Activated T-cell treated with anti-CD3 and anti-CD28 coated beads for 1 hour (primary cell): Measurements from ENCODE around the gene AP1G1.

Source experiments
- DNase-seq: peaks from one replicate; pipeline ENCODE4 v3.0.0-alpha.2; 2020; ENCODE audit warnings: low read depth

The AP1G1 gene

GRCh38 chr16:71754108-71754507, 54.5 kb downstream of the AP1G1 start:
- no peak for DNase-seq

- no peak for DNase-seq
Measured at GRCh38 chr16:71748226-71748625, 60.4 kb downstream of the AP1G1 start.

- no peak for DNase-seq
Measured at GRCh38 chr16:71746442-71747046, 62.1 kb downstream of the AP1G1 start.

- no peak for DNase-seq
Measured at GRCh38 chr16:71738855-71739254, 69.8 kb downstream of the AP1G1 start.

- DNase-seq, result no peak
Measured at GRCh38 chr16:71737501-71737900, 71.1 kb downstream of the AP1G1 start.

- DNase-seq, result no peak
Measured at GRCh38 chr16:71734511-71734910, 74.1 kb downstream of the AP1G1 start.

- no peak for DNase-seq
Measured at GRCh38 chr16:71732587-71732986, 76.0 kb downstream of the AP1G1 start.

DNA sequence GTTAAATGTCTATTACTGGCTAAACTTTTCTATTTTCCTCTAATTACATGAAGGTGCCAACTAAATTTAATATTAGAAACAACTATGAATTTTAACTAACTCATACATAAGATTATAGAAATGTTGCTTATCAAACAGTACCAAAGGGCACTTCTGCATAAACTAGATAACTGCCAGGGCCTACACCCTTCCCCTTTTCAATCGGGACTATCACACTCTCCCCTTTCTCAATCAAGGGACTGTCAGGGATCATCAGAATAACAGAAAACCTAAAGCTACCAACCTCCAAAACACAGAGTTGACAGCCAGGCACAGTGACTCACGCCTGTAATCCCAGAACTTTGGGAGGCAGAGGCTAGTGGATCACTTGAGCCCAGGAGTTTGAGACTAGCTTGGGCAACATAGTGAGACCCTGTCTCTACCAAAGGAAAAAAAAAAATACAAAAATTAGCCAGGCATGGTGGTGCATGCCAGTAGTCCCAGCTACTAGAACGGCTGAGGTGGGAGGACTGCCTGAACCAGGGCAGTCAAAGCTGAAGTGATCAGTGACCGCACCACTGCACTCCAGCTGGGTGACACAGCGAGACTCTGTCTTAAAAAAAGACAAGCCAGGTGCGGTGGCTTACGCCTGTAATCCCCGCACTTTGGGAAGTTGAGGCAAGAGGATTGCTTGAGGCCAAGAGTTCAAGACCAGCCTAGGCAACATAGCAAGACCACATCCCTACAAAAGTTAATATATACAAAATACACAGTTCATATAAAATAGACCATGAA, 80.9 kb downstream of the AP1G1 start:
- no peak for DNase-seq

- DNase-seq, result no peak
Measured at GRCh38 chr16:71726476-71727315, 81.9 kb downstream of the AP1G1 start.

GRCh38 chr16:71724320-71724751, 84.3 kb downstream of the AP1G1 start, which contains the start of gene PHLPP2:
PHLPP2 (minus strand) TSS chr16:71724701; CDS start chr16:71714795, 9,906 bp downstream.
- DNase-seq, result no peak

GRCh38 chr16:71723537-71724319, 84.9 kb downstream of the AP1G1 start:
- peak; percentile 68 for DNase-seq

DNA sequence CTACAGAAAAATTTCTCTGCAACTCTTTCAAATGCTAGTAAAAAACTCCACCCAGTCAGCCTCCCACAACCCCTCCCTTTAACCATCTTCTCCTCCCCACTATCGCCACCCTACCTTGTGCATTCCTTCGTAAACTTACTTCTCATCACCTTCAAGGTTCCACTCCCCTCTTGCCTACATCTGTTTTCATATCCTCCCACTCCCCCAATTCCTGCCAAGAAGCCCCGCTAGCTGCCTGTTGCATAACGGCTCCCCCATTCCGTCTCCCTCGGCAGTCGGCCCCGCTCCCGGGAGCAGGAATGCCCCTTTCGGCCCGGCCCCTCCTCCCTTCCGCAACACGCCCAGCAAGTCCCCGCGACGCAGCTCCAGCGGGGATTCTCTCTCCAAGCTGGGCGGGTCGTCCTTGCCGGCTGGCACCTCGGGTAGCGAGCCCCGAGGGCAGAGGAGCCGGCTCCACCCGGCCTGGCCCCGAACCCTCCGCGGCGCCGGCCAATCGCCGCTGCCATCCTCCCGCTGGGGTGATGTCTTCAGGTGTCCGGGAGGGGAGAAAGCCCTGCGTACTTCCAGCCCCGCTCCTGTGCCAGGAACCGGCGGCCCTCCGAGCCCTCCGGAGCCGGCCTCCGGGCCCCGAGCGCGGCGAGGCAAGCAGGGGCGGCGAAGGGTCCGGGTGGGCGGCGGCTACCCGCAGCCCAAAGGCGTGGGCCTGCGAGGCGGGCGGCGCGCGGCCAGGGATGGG, 85.7 kb downstream of the AP1G1 start:
- DNase-seq, result peak; percentile 26

DNA sequence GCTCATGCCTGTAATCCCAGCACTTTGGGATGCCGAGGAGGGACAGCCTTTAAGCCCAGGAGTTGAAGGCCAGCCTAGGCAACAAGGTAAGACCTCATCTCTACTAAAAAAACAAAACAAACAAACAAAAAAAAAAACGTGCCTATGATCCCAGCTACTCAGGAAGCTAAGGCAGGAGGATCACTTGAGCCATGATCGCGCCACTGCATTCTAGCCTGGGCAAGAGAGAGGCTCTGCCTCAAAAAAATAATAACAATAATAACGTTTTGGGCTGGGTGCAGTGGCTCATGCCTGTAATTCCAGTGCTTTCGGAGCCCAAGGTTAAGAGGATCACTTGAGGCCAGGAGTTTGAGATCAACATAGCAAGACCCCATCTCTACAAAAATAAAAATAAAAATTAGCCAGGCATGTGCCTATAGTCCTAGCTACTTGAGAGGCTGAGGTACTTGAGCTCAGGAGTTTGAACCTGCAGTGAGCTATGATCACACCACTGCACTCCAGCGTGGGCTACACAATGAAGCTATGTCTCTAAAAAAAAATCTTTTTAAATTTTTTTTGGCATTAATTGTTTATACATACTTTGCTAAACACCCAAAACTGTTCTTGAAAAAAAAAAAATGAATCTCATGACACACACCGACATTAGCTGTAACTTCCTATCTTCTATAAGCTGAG, 87.4 kb downstream of the AP1G1 start:
- DNase-seq, result no peak

DNA sequence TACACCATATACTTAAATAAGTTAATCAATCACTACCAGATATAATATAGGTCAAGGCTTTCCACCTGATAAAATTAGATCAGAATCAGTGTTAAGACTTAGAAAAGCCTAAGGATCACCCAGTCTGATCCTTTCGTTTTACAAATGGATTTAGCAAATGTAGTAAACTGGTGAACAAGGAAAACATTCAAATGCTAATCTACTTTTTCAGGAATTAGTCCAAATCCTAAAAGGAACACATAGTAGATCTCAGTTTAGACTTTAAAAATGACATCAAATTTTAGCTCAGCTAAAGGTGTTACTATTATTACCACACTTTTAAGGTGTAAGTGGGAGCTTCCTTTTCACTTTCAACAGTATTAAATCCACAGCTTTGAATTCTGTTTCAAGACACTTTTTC, 96.1 kb downstream of the AP1G1 start:
- no peak for DNase-seq

- no peak for DNase-seq
Measured at GRCh38 chr16:71711789-71712188, 96.8 kb downstream of the AP1G1 start.

DNA sequence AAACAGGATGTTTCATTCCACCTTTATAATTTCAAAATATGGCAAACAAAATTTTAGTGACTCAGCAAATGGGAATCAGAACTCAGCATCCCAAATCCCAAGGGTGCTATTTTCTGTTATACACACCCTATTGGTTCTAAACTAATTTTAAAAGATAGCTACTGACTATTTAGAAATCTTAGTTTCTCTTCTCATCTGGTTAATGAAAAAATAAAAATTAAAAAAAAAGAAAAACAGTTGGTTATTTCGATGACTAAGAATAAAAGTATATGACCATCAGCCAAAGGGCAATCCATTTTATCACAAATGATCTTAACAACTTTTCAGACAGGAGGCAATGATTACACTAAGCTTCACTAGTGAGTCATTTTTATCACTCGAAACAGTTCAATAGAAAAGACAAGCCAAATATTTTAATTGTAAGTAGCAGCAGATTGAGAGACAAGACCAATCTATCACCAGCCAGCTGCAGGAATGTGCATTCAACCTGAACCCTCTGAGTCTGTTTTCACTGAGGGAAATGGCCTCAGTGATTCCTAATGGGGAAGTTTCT, 99.3 kb downstream of the AP1G1 start:
- DNase-seq, result no peak

DNA sequence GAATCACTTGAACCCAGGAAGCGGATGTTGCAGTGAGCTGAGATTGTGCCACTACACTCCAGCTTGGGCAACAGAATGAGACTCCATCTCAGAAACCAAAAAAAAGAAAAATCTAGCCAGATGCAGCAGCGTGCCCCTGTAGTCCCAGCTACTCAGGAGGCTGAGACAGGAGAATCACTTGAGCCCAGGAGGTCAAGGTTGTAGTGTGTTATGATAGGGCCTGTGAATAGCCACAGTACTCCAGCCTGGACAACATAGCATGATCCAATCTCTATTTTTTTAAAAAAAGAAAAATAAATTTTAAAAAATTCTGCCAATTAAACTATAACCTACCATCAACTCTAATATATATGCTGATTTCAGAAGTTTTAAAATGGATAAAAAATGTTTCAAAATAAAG, 99.9 kb downstream of the AP1G1 start:
- no peak for DNase-seq

DNA sequence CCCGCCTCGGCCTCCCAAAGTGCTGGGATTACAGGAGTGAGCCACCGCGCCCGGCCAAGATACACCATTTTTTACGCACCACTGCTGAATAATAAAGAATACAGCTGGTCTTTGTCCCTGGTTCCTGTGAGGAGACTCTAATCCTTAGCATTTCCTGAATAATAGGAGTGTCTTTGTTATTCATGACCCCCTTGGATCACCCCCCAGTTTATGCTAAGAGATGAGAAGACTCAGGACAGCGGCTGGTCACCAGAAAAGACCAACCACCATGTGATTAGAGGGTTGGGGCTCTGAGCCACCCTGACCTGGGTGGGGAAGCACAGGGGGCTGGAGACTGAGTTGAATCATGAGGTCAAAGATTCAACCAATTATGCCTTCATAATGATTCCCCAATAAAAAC, 101.4 kb downstream of the AP1G1 start:
- DNase-seq, result no peak

GRCh38 chr16:71706046-71706445, 102.6 kb downstream of the AP1G1 start:
- DNase-seq, result no peak

GRCh38 chr16:71703333-71703732, 105.3 kb downstream of the AP1G1 start:
- DNase-seq, result no peak
